ENCODE measurements around the gene HHLA2. TPM values are rescaled to one million over a fixed set of nuclear protein-coding genes. Genes with fewer than 3 reads are reported as not detected.
"Not testable (repeated sequence)": the region's sequence is repeated elsewhere in the genome, so short reads cannot be mapped to it uniquely, and the experiment has no call there.

HHLA2 gene
- total RNA-seq, 1 donor from 2014 or later: not detected

DNA sequence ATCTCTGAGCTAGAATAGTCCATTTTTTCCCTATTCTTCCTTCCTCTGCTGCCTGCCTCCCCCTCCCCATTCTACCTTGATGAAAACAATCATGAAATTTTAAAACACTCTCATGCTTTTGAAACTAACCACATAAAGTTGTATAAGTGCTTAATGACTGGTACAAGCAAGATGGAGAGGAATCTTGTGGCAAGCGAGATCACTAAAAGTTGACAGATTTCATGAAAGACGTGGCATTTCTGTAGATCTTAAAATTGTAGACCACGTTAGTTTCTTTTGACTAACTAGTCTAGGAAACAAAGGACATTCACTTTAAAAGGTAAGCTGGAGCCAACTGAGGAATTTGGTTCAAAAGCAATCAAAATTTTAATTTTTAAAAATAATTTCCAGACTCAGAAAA, 35.4 kb downstream of the HHLA2 start:
- intact Hi-C loops (cut with DNase I): no loop called here
- no peak for DNase-seq
- no peak for ATAC-seq (ENCODE audit: poor library complexity)

- no peak for ATAC-seq (ENCODE audit: poor library complexity)
- DNase-seq: no peak
- intact Hi-C loops (cut with DNase I): no loop called here
These were observed 37.6 kb downstream of the HHLA2 start for GRCh38 chr3:108333961-108334360.

DNA sequence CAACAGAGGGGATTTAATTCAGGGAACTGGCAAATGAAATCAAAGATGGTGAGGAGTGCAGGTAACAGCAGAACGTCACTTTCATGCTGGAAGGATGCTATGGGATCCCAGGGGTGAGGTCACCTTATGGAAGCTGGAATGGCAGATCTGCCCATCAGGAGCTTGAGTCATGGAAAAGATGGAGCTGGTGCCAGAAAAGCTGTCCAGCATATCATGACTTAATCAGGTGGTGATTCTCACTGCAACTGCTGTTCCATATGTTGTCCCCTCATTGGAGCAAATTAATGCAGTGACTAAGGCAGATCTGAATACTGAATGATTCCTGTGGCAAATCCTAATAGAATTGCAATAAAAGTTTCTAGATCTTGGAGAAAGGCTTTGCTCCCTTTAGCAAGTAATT, 38.4 kb downstream of the HHLA2 start:
- intact Hi-C loops (cut with DNase I): no loop called here
- DNase-seq (no peak), ATAC-seq (ENCODE audit: poor library complexity) (no peak)

- no peak for ATAC-seq (ENCODE audit: poor library complexity)
- intact Hi-C loops (cut with DNase I): no loop called here
- no peak for DNase-seq
These were observed 42.7 kb downstream of the HHLA2 start for GRCh38 chr3:108338901-108339545.

DNA sequence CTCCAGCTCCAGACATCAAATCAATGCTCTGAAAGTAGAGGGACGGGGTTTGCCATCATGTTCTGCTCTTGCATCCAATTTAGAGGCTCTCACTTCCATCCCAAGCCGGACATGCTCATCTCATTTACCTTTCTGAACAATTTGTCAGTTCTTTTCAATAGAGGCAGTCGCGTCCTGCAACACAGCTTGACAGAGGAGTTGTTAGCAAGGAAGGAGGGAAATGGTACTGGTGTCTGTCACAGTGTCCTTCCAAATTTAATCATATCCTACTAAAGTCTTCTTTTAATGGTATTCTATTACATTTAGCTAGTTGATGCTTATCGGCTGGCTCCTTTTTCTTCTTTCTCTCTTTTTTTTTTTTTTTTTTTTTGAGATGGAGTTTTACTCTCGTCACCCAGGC, 45.6 kb downstream of the HHLA2 start:
- DNase-seq: no peak
- intact Hi-C loops (cut with DNase I): no loop called here
- ATAC-seq (ENCODE audit: poor library complexity): no peak

DNA sequence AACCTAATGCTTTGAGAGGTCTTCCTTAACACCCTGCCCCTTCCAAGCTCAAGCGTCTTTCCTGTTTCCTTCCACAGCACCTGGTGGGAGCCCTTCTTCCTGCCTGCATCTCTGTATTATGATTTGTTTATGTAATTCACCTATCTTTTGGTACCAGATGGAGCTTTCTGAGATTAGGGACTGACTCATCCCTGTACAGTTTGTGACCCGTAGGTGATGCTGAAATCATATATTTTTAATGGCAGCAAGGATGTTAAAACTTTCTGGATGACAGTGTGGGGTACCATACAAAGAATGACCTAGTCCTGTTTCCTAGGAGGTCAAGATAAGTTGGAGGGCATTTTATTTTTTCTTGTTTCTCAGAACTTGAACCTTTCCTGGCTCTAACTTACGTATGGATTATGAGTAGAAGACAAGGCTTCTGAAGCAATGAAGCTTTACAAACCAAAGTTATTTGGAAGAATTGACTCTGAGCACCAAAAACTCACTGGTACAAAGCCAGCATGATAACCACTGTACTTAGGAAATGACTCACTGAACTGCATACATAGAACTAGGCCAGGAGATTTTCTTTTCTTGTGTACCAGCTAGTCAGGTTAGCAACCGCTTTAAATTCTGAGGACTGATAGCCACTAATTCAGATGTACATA, 46.6 kb downstream of the HHLA2 start:
- no peak for DNase-seq
- intact Hi-C loops (cut with DNase I): no loop called here
- no peak for ATAC-seq (ENCODE audit: poor library complexity)

GRCh38 chr3:108343491-108343890, 47.1 kb downstream of the HHLA2 start:
- ATAC-seq (ENCODE audit: poor library complexity) (no peak), DNase-seq (no peak)
- intact Hi-C loops (cut with DNase I): no loop called here

- DNase-seq: no peak
- intact Hi-C loops (cut with DNase I): no loop called here
- ATAC-seq (ENCODE audit: poor library complexity): no peak
These were observed 49.3 kb downstream of the HHLA2 start for GRCh38 chr3:108345492-108346205.

- DNase-seq (no peak), ATAC-seq (ENCODE audit: poor library complexity) (no peak)
- intact Hi-C loops (cut with DNase I): no loop called here
These were observed 50.2 kb downstream of the HHLA2 start for GRCh38 chr3:108346301-108347227.

DNA sequence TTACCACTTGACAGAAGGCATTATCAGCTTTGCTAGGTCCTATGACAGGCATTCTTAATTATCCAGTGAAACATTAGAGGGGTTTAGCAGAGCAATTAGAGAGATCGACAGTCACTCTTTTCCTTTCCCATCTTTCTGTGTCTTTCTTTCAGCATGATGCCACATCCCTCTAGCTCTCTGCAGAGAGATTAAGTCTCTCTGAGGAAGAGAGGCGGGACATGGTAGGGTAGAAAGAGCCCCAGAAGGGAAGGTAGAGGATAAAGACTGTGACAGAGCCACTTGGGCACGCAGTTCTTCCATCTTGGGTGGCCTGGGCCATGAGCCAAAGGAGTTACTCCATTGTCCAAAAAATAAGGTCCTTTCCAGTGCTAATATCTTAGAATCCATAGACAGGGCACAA, 55.8 kb downstream of the HHLA2 start:
- intact Hi-C loops (cut with DNase I): no loop called here
- ATAC-seq (ENCODE audit: poor library complexity): no peak
- DNase-seq: no peak

- intact Hi-C loops (cut with DNase I): no loop called here
- DNase-seq (no peak), ATAC-seq (ENCODE audit: poor library complexity) (no peak)
These were observed 58.2 kb downstream of the HHLA2 start for GRCh38 chr3:108354562-108354961.

DNA sequence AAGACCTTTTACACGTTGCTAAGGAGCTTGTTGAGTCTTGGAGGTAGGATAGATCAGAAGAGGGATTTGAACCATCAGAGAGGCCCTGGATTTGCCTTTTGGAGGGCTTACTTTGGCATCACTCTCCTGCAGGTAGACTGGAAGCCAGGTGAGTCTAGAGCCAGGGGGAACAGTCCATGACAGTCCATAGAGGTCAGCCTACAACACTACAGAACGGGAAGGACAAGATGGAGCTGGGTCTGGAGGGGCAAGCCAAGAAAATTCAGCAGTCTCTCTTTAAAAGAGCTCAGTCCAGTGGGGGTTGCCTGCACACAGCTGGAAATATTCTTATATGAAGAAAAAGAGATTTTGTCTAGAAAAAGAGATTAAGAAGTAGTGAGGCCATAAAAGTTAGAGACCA, 60.7 kb downstream of the HHLA2 start:
- intact Hi-C loops (cut with DNase I): no loop called here
- ATAC-seq (ENCODE audit: poor library complexity) (no peak), DNase-seq (no peak)

- intact Hi-C loops (cut with DNase I): no loop called here
- DNase-seq (no peak), ATAC-seq (ENCODE audit: poor library complexity) (no peak)
These were observed 62.7 kb downstream of the HHLA2 start for GRCh38 chr3:108359011-108359410.

DNA sequence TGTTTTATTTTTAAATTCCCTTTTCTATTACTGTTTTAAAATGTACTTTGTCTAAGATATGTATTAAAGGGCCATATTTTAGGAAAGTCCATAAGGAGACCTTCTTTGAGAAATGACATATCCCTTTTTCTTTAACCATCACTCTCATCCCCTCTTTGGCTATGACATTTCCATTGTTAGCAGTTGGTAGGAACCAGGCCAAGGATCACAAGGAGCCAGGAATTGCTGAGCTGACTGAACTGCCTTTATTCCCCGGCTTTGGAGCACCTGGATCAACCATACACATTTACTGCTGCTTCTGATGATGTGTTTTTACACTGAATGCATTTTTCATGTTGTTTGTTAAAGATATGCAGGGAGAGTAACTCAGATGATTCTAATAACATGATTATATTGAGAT, 79.7 kb downstream of the HHLA2 start:
- intact Hi-C loops (cut with DNase I): no loop called here
- ATAC-seq (ENCODE audit: poor library complexity) (no peak), DNase-seq (no peak)

DNA sequence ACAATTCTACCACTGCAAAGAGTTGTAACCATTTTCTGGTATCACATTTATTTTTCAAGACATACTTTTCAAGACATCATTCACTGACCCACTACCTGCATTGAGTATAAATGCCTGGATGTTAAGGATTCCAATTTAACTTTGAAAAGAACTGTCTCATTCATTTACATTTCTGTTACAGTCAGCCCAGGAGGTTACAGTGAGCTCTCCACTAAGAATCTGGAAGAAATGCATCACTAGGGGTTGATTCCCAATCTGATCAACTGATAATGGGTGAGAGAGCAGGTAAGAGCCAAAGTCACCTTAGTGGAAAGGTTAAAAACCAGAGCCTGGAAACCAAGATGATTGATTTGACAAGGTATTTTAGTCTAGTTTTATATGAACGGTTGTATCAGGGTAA, 81.0 kb downstream of the HHLA2 start:
- intact Hi-C loops (cut with DNase I): no loop called here
- DNase-seq (no peak), ATAC-seq (ENCODE audit: poor library complexity) (no peak)

GRCh38 chr3:108378153-108378951, 82.0 kb downstream of the HHLA2 start:
- DNase-seq (no peak), ATAC-seq (ENCODE audit: poor library complexity) (no peak)
- intact Hi-C loops (cut with DNase I): no loop called here

DNA sequence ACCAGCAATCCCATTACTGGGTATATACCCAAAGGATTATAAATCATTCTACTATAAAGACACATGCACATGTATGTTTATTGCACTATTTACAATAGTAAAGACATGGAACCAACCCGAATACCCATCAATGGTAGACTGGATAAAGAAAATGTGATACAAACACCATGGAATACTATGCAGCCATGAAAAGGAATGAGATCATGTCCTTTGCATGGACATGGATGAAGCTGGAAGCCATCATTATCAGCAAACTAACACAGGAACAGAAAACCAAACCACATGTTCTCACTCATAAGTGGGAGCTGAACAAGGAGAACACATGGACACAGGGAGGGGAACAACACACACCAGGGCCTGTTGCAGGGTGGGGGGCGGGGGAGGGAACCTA, 82.6 kb downstream of the HHLA2 start:
- intact Hi-C loops (cut with DNase I); DNase-seq; ATAC-seq (ENCODE audit: poor library complexity): not testable (repeated sequence)

GRCh38 chr3:108380128-108380795, 83.9 kb downstream of the HHLA2 start:
- intact Hi-C loops (cut with DNase I): no loop called here
- DNase-seq (no peak), ATAC-seq (ENCODE audit: poor library complexity) (no peak)
